Stimulated activated naive CD4-positive, alpha-beta T cell treated with Interleukin-2 at 50 U/mL for 16 hours (primary cell): ENCODE measurements around the gene COMMD10.

Experiments
- DNase-seq: peaks from one replicate; lab custom pipeline; 2025; lab: John Stamatoyannopoulos, UW

COMMD10 gene

DNA sequence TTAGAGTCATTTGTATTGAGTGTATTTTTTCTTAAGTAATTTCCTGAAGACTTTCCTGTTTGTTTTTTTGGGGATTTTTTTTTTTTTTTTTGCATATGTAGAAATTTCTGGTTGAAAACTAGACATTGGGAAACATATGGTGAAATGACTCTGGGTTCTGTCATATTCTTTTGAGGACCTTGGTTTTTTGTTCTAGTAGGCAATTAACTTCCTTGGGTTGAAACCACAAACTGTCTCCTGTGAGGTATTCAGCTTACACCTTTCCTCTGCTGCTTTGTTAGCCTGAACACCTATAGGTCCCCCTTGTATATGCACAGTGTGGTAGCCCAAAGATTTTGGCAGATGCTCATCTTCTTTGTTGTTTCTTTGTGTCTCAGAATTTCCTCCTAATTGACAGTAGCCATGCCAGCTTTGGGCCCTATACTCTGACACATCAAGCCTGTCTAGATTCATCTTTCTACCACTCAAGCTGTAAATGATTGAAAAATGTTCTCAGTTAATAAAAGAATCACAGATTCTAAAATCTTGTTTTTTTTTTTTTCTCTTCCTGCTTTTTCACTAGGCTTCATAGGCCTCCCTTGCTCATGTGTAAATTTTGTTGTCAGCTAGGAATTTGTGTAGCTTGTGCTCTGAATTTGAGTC, 140.6 kb downstream of the COMMD10 start:
- no peak for DNase-seq

GRCh38 chr5:116229131-116229689, 144.4 kb downstream of the COMMD10 start:
- no peak for DNase-seq

DNA sequence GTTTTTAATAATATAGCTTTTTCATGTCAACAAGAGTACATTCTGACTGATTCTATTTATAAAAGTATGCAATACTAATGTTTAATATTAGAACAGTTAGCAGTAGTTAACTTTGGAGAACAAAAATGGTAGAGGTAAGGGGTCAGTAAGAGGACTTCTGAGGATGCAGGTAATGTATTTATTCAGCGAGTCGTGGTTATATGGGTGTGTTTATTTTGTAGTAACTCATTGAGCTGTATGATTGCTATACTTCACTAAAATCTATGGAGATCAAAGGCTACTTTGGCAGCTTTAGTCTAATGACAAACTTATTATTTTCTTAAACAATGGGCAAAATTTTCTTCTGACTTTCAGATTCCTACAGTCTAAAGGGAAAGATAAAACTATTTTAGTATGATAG, 146.5 kb downstream of the COMMD10 start:
- no peak for DNase-seq

DNA sequence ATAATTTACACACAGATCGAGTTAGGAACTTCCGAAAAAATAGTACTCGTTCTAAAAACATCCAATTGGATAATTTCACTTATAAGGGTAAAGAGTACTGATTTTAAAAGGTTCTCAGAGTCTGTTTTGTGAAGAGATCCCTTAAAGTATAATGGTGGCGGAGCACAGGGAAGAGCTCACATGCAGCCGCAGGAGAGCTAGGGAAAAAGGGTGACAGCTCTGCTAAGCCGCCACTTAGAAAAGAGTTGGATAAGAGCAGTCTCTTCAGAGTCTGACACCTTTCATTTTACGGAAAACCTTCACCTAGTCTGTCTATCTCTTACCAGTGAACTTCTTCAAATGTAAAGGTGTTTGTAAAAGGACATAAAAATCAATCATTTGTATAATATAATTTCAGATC, 149.9 kb downstream of the COMMD10 start:
- DNase-seq, result no peak

DNA sequence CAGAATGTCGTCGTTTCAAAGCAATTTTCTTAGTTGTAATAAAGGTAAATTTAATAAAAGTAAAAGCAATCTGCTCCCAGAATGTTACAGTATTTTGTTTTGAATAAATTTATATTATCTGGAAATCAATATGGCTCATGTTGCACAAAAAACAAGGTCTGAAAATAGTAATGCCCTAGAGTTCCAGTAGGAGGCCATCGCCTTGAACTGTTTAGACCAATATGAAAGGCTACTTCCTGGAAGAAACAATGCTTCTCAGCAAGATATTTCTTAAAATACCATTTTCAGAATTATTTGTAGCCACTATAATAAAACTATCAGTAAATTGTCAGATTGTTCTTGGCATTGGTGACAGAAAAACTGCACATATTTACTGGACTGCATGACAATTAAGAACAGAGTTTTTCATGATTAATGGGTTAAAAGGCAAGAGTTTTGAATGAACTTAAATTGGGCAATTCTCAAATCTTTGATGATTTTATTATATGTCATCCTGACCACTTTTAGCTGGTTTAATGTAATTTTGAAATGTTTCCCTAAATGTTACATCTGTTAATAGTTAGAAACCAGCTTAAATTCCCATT, 153.2 kb downstream of the COMMD10 start:
- DNase-seq, result no peak

GRCh38 chr5:116242343-116242742, 157.5 kb downstream of the COMMD10 start:
- DNase-seq, result no peak

DNA sequence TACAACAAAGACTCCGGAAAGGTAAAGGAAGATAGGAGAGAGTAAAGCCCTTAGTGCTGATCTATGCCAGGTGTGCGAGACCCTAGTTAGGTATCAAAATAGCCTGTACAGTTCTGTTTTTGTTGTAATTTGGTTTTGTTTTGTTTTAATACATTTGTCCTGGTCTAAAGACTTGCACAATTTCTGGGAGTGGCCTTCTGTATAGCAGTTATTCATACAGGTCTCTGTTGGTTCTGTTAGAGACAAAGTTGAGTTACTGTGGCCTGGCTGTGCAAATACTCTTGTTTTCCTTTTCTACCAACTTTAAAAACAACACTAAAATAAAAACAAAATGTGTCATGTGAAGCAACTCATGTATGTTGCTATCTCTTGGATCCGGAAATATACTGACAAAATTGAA, 163.6 kb downstream of the COMMD10 start:
- no peak for DNase-seq

DNA sequence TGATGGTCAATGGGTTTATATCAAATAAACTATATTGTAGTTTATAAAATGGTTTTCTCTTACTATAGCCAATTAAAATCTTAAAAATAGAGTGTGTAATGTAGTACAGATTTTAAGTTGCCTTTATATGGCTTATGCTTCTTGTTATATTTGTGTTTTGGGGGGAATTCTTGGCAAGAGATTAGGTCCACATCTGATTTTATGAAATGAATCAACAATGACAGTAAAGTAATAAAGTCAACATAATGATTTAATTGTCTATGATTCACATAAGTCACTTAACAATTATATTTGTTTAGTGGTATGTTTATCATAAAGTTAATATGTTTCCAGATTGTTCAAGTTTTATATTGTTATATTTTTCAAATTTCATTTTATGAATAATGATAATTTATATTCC, 164.8 kb downstream of the COMMD10 start:
- no peak for DNase-seq

GRCh38 chr5:116256717-116257116, 171.9 kb downstream of the COMMD10 start:
- DNase-seq, result no peak

DNA sequence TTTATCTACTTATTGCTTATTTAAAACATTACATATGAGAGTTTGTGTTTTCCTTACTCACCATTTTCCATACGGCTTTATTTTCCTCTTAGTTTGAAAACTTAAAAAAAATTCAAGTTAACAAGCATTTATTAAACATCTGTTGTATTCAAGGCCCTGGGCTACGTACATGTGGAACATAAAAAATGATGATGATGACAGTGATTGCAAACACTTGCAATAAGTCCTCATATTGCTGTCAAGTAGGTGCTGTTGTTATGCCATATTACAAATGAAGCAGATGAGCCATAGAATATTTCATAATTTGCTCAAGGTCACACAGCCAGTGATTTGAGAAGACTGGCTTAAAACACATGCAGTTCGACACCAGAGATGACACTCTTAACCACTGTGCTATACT, 180.6 kb downstream of the COMMD10 start:
- DNase-seq, result no peak

DNA sequence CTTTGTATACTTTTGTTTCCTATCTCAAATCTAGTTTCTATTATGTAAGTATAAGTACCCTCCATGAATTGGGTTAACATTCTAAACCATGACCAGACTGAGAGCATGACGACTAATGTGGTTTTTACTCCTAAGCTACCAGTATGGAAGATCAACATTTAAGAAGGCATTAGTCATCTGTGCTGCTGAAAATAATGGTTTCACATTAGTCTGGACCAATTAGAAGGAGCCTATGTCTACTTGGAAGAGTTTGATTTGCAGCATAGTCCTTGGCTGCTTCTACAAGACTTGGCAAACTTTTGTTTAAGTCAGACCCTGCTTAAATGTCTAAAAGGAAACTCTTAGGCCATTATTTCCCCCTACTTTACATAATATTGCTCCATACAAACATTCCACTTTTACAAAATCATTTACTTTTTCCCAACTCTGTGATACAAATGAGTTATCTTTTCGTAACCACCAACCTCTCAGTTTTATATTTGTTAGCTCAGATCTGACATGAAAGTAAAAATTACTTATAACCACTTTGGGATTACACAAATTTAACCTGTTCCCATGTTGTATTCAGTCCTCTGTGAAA, 186.7 kb downstream of the COMMD10 start:
- no peak for DNase-seq

DNA sequence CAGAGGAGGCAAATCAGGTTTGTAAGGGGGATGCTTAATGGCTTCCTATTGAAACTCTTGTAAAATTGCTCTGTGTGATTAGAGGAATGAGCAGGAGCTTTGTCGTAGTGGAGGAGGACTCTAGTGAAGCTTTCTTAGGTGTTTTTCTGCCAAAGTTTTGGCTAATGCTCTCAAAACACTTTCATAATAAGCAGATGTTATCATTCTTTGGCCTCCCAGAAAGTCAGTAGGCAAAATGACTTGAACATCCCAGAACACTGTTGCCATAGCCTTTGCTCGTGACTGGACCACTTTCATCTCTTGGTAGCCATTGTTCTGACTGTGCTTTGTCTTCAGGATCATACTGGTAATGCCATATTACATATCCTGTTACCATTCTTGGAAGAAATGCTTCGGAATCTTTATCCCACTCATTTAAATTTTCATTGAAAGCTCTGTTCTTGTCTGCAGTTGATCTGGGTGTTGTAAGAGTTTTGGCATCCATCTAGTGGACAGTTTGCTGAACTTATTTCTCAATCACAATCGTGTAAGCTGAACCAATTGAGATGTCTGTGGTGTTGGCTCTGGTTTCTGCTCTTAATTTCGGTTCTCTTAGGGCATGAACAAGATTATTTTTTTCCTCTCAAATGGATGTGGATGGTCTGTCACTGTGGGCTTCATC, 187.6 kb downstream of the COMMD10 start:
- no peak for DNase-seq

GRCh38 chr5:116273448-116274242, 188.8 kb downstream of the COMMD10 start:
- DNase-seq, result no peak

- DNase-seq, result no peak
Observed at GRCh38 chr5:116274251-116274650, 189.4 kb downstream of the COMMD10 start.

DNA sequence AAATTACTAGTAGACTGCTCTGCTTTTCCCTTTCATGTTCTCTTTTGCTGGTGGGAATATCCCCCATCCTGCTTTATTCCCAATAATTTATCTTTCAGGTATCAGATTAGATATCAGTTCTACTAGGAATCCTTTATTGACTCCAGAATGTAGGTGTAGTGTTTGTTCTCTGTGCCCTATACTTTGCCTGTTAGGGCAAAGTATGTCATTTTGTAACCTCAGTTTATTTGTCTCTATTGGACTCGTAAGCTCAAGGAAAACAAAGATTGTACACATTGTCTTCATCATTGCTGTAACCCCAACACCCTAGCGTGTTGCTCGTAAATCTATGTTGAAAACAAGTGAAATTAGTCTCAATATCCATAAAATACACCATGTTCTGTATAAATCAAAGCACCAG, 190.5 kb downstream of the COMMD10 start:
- DNase-seq, result no peak

DNA sequence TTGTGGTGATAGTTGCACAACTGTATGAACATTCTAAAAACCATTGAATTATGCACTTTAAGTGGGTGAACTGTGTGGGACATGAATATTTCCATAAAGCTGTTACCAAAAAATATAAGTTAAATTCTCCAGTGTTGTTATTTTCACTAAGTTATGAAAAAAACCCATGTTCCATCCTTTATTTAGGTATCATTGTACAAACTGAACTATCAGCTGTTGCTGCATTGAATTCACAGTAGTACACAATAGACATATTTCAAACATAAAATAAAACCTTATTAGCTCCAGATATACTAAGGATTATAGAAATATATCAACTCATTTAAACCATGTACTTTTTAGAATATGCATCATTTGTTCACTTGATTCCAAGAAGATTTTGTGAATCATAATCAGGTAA, 192.1 kb downstream of the COMMD10 start:
- DNase-seq, result no peak

GRCh38 chr5:116280149-116280803, 195.5 kb downstream of the COMMD10 start:
- no peak for DNase-seq

GRCh38 chr5:116281309-116281708, 196.5 kb downstream of the COMMD10 start:
- DNase-seq, result no peak

DNA sequence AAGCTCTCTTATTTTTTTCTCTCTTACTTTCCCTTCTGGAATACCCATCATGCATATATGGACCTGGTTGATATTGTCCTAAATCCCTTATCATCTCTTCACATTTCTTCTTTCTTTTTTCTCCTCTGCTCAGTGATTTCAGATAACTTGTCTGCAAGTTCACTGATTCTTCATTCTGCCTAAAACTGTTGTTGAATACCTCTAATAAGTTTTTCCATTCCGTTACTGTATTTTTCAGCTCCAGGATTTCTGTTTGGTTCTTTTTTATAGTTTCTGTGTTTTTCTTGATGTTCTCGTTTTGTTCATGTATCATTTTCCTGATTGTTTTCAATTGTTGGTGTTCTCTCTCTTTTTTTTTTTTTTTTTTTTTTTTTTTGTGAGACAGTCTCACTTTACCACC, 203.7 kb downstream of the COMMD10 start:
- no peak for DNase-seq

GRCh38 chr5:116289276-116289675, 204.5 kb downstream of the COMMD10 start:
- DNase-seq, result no peak

DNA sequence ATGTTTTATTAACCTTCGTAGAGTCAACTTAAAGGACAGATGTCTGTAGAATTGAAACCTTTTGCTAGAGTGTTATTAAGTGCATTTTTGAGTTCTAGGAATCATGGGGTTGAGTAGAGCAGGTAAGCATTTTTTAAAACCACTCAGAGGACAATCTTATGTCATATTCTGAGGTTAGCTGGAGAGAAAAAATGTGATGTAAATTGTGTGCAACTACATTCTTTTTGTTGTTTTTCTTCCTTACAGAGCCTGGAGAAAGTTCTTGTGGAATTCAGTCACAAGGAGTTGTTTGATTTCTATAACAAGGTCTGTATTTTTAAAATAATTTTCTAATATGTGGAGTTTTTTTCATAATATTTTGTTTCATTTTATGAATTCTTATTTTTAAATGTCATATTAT, 206.4 kb downstream of the COMMD10 start:
- no peak for DNase-seq

GRCh38 chr5:116292321-116292720, 207.5 kb downstream of the COMMD10 start:
- no peak for DNase-seq
